CD14-positive monocyte (primary cell): Measurements from ENCODE around the gene UNCX. TPM values are rescaled to one million over a fixed set of nuclear protein-coding genes. Genes with fewer than 3 reads are reported as not detected.

Experiments used
- DNase-seq, 3 donors: peaks; one replicate each; pipeline ENCODE4 v3.0.0-alpha.2; 2011 to 2022
- H2AFZ ChIP-seq: 2 replicates; pipeline ENCODE4 v1.6.0; 2012; ENCODE audit warnings: mild to moderate bottlenecking, low read depth, low read length, inconsistent platforms; ENCODE audit not compliant: insufficient read depth, poor library complexity, severe bottlenecking
- H3K27ac ChIP-seq, 2 donors: 1 replicate in 1 of 2; 2 replicates in 1 of 2; pipeline ENCODE4 v1.5.1; 2012 to 2013; ENCODE audit warnings: low read length in 2 of 2, control low read depth in 1 of 2, inconsistent platforms in 1 of 2, low read depth in 1 of 2, mild to moderate bottlenecking in 1 of 2
- H3K27me3 ChIP-seq, 2 donors: one replicate each; pipeline versions ENCODE4 v1.6.0 to v1.6.1; 2011 to 2013; ENCODE audit warnings: low read length in 2 of 2; ENCODE audit not compliant: control insufficient read depth in 2 of 2, insufficient read depth in 2 of 2
- H3K36me3 ChIP-seq, 2 donors: replicated peaks in 1 of 2; 1 replicate in 1 of 2; 2 replicates in 1 of 2; pipeline versions ENCODE4 v1.5.1 to v1.6.1; 2012 to 2013; ENCODE audit warnings: low read length in 2 of 2, control low read depth in 1 of 2, inconsistent platforms in 1 of 2, mild to moderate bottlenecking in 1 of 2; ENCODE audit not compliant: insufficient read depth in 2 of 2, control insufficient read depth in 1 of 2
- H3K4me1 ChIP-seq, 2 donors: 1 replicate in 1 of 2; 2 replicates in 1 of 2; pipeline versions ENCODE4 v1.5.1 to v1.6.1; 2012 to 2013; ENCODE audit warnings: low read length in 2 of 2, control low read depth in 1 of 2, inconsistent platforms in 1 of 2, mild to moderate bottlenecking in 1 of 2, moderate library complexity in 1 of 2; ENCODE audit not compliant: insufficient read depth in 2 of 2, control insufficient read depth in 1 of 2
- H3K4me2 ChIP-seq: replicated peaks from 2 replicates; pipeline ENCODE3; 2012; ENCODE audit warnings: low read length, moderate library complexity, mild to moderate bottlenecking; ENCODE audit not compliant: poor library complexity, severe bottlenecking; ENCODE audit errors: extremely low read depth
- H3K4me3 ChIP-seq, 3 experiments: fragments of 200-600 bp in 1 of 3; sonication (generic) in 1 of 3; replicated peaks in 1 of 3; 1 replicate in 2 of 3; 2 replicates in 1 of 3; pipeline ENCODE4 v1.5.1; 2011 to 2013; ENCODE audit warnings: low read length in 3 of 3, mild to moderate bottlenecking in 3 of 3, control low read depth in 2 of 3, low read depth in 2 of 3, inconsistent platforms in 1 of 3, moderate library complexity in 1 of 3
- H3K79me2 ChIP-seq: 2 replicates; pipeline ENCODE4 v1.6.0; 2012; ENCODE audit warnings: mild to moderate bottlenecking, control low read depth, inconsistent platforms, low read length, moderate library complexity; ENCODE audit not compliant: insufficient read depth
- H3K9ac ChIP-seq: 2 replicates; pipeline ENCODE4 v1.6.0; 2017; ENCODE audit warnings: low read length, mild to moderate bottlenecking; ENCODE audit not compliant: insufficient read depth, poor library complexity, severe bottlenecking
- H3K9me3 ChIP-seq, 2 donors: replicated peaks in 1 of 2; 1 replicate in 1 of 2; 2 replicates in 1 of 2; pipeline versions ENCODE4 v1.5.1 to v1.6.1; 2012 to 2013; ENCODE audit warnings: low read length in 2 of 2, control low read depth in 1 of 2; ENCODE audit not compliant: control insufficient read depth in 1 of 2, insufficient read depth in 1 of 2
- H4K20me1 ChIP-seq: 2 replicates; pipeline ENCODE4 v1.6.0; 2012; ENCODE audit warnings: mild to moderate bottlenecking, low read length, control low read depth, moderate library complexity; ENCODE audit not compliant: insufficient read depth
- H3K27ac Mint-ChIP-seq, 7 donors: one replicate each; pipeline ENCODE4 v1.8.0; 2020; ENCODE audit warnings: mild to moderate bottlenecking in 7 of 7, mixed read lengths in 7 of 7, moderate library complexity in 6 of 7, inconsistent platforms in 2 of 7
- H3K27me3 Mint-ChIP-seq, 3 donors: one replicate each; pipeline ENCODE4 v1.8.0; 2021 to 2022; ENCODE audit warnings: low read depth in 3 of 3, mild to moderate bottlenecking in 3 of 3, mixed read lengths in 3 of 3, moderate library complexity in 3 of 3, inconsistent platforms in 1 of 3
- H3K36me3 Mint-ChIP-seq, 2 donors: one replicate each; pipeline ENCODE4 v1.8.0; 2020; ENCODE audit warnings: mixed read lengths in 2 of 2, inconsistent platforms in 1 of 2, mild to moderate bottlenecking in 1 of 2
- H3K4me1 Mint-ChIP-seq: one replicate; pipeline ENCODE4 v1.8.0; 2020; ENCODE audit warnings: mild to moderate bottlenecking, mixed read lengths
- H3K4me3 Mint-ChIP-seq, 2 donors: one replicate each; pipeline ENCODE4 v1.8.0; 2020; ENCODE audit warnings: mild to moderate bottlenecking in 2 of 2, mixed read lengths in 2 of 2, moderate library complexity in 1 of 2
- H3K9me3 Mint-ChIP-seq, 7 donors: one replicate each; pipeline ENCODE4 v1.8.0; 2020 to 2022; ENCODE audit warnings: mixed read lengths in 7 of 7, mild to moderate bottlenecking in 6 of 7, moderate library complexity in 6 of 7, inconsistent platforms in 2 of 7
- CTCF ChIP-seq: fragments of 200-600 bp; IDR thresholded peaks from one replicate; pipeline ENCODE4 v1.8.0; 2022; ENCODE audit warnings: antibody characterized with exemption, mild to moderate bottlenecking
- WGBS: methylation state at CpG from one replicate; pipeline ENCODE4 v1.1.5; 2013; ENCODE audit warnings: missing lambda C conversion rate; ENCODE audit not compliant: insufficient coverage; 5-methylcytosine and 5-hydroxymethylcytosine counted together
- intact Hi-C, 2 donors: fragments of 100-400 bp; cut with micrococcal nuclease; formaldehyde crosslinking; loops; one replicate each; pipeline versions ENCODE4 v1.15.0 to v1.15.1; 2023
- polyA plus RNA-seq, 3 donors: library from polyadenylated mRNA; depleted of rRNA in 1 of 3; unstranded in 2 of 3; stranded (reverse) in 1 of 3; fragments of 300-500 nt in 2 of 3; fragments of >200 nt in 1 of 3; fragmentation: Illumina TruSeq in 2 of 3; gene quantifications; 1 replicate in 2 of 3; 2 replicates in 1 of 3; pipeline ENCODE4 v1.2.3, GENCODE V29; 2012 to 2021

UNCX gene
- polyA plus RNA-seq, 3 donors = not detected

GRCh38 chr7:1256621-1257020, 23.9 kb downstream of the UNCX start:
- no peaks in the 10 kb centered on the region for H3K36me3 Mint-ChIP-seq
- no peak for TF ChIP-seq CTCF
- intact Hi-C loops = no loop called here

GRCh38 chr7:1257221-1257620, 24.5 kb downstream of the UNCX start:
- Histone ChIP-seq H2AFZ (no peak overlapping the region), H3K9ac (no peak overlapping the region), H3K4me1 (no peaks in the 10 kb centered on the region), H3K27ac (no peak overlapping the region), H4K20me1 (no peaks in the 10 kb centered on the region), H3K27me3 (peaks cover 3 to 36% of the 10 kb centered on the region in 2 donors), H3K9me3 (no peaks in the 10 kb centered on the region), H3K36me3 (no peaks in the 10 kb centered on the region), H3K4me3 (no peak overlapping the region), H3K4me2 (no peak overlapping the region), H3K79me2 (no peaks in the 10 kb centered on the region)
- Mint-ChIP-seq H3K36me3 (no peaks in the 10 kb centered on the region), H3K9me3 (no peaks in the 10 kb centered on the region), H3K27ac (no peak overlapping the region), H3K4me1 (no peaks in the 10 kb centered on the region), H3K27me3 (peaks cover 31 to 76% (median 42%) of the 10 kb centered on the region in 3 donors), H3K4me3 (no peak overlapping the region)
- DNase-seq = no peak
- TF ChIP-seq CTCF = no peak
- intact Hi-C loops = no loop called here
- 62% methylated on average over 11 of the region's 12 CpGs for WGBS

More at GRCh38 chr7:1256621-1257020, 23.9 kb downstream of the UNCX start:
- Histone ChIP-seq H3K4me1 (no peaks in the 10 kb centered on the region), H3K79me2 (no peaks in the 10 kb centered on the region), H3K4me2 (no peak overlapping the region), H3K9me3 (no peaks in the 10 kb centered on the region), H3K27me3 (peaks cover 3 to 41% of the 10 kb centered on the region in 2 donors), H4K20me1 (no peaks in the 10 kb centered on the region), H2AFZ (no peak overlapping the region), H3K36me3 (no peaks in the 10 kb centered on the region), H3K27ac (no peak overlapping the region), H3K4me3 (no peak overlapping the region), H3K9ac (no peak overlapping the region)
- Mint-ChIP-seq H3K27ac (peak overlapping the region in 1 of 7 donors; percentile 46), H3K4me3 (no peak overlapping the region), H3K4me1 (no peaks in the 10 kb centered on the region), H3K27me3 (peaks cover 31 to 78% (median 45%) of the 10 kb centered on the region in 3 donors), H3K9me3 (no peaks in the 10 kb centered on the region)
- no peak for DNase-seq
- 91% methylated on average over 10 of the region's 11 CpGs for WGBS
